Adrenal gland (tissue), 12 donors: Measurements from ENCODE around the gene CD72. TPM values are rescaled to one million over a fixed set of nuclear protein-coding genes. Genes with fewer than 3 reads are reported as not detected.

Source experiments
- DNase-seq, 7 donors: peaks; one replicate each; pipeline ENCODE4 v3.0.0-alpha.2; 2019 to 2020
- H3K27ac ChIP-seq, 5 donors: fragments of 200-600 bp; sonication (generic) in 4 of 5; 1 replicate in 3 of 5; 2 replicates in 2 of 5; pipeline versions ENCODE4 v1.5.1 to v1.8.0; 2016 to 2020; ENCODE audit warnings: mild to moderate bottlenecking in 1 of 5
- H3K27me3 ChIP-seq: fragments of 200-600 bp; 2 replicates; pipeline ENCODE4 v1.8.0; 2021
- H3K36me3 ChIP-seq, 2 donors: fragments of 200-600 bp; replicated peaks in 1 of 2; 1 replicate in 1 of 2; 2 replicates in 1 of 2; pipeline versions ENCODE4 v1.5.1 to v1.8.0; 2018 to 2022
- H3K4me1 ChIP-seq, 2 donors: fragments of 200-600 bp; replicated peaks in 1 of 2; 1 replicate in 1 of 2; 2 replicates in 1 of 2; pipeline versions ENCODE4 v1.5.1 to v1.8.0; 2018 to 2021
- H3K4me3 ChIP-seq, 4 donors: fragments of 200-600 bp; sonication (generic) in 3 of 4; one replicate each; pipeline ENCODE4 v1.5.1; 2016 to 2018
- H3K9me3 ChIP-seq, 3 donors: fragments of 200-600 bp; sonication (generic) in 1 of 3; replicated peaks in 1 of 3; 1 replicate in 2 of 3; 2 replicates in 1 of 3; pipeline versions ENCODE4 v1.5.1 to v1.8.0; 2016 to 2021
- CTCF ChIP-seq, 6 experiments: fragments of 450-650 bp in 4 of 6; fragments of 200-600 bp in 2 of 6; sonication (generic) in 1 of 6; IDR thresholded peaks; 1 replicate in 5 of 6; 2 replicates in 1 of 6; pipeline versions ENCODE4 v1.5.1 to v1.8.0; 2016 to 2021; ENCODE audit warnings: antibody characterized with exemption in 6 of 6, mild to moderate bottlenecking in 2 of 6, moderate library complexity in 1 of 6
- POLR2A ChIP-seq, 2 donors: fragments of 450-650 bp; IDR thresholded peaks; one replicate each; pipeline ENCODE4 v1.6.1; 2017; ENCODE audit warnings: antibody characterized with exemption in 2 of 2, mild to moderate bottlenecking in 2 of 2, moderate library complexity in 1 of 2
- WGBS, 4 donors: extraction: QIAGEN DNeasy Blood & Tissue Kit in 2 of 4; methylation state at CpG; one replicate each; pipeline versions ENCODE4 v1.1.5 to v1.1.7; 2013 to 2017; 5-methylcytosine and 5-hydroxymethylcytosine counted together
- intact Hi-C, 2 donors: fragments of 100-400 bp; cut with DNase I; formaldehyde crosslinking; loops; one replicate each; pipeline versions ENCODE4 v1.14.1 to v1.15.0; 2022 to 2023
- microRNA-seq, 3 donors: library from miRNA; unstranded; fragments of <30 nt; microRNA quantifications; one replicate each; pipeline ENCODE4, GENCODE V29; 2017 to 2020
- polyA plus RNA-seq, 3 donors: library from polyadenylated mRNA; stranded (reverse); fragments of 200-250 nt in 2 of 3; fragments of 350-450 nt in 1 of 3; fragmentation: Illumina TruSeq in 1 of 3; extraction: RNeasy Lipid Tissue Mini Kit (QIAGEN cat#74804) in 1 of 3; gene quantifications; one replicate each; pipeline ENCODE4 v1.2.3, GENCODE V29; 2013 to 2014
- small RNA-seq, 2 donors: library from RNA; depleted of rRNA; stranded (forward); fragments of <200 nt; gene quantifications; one replicate each; pipeline ENCODE3, GENCODE V24; 2016
- total RNA-seq, 9 donors: library from RNA; depleted of rRNA in 4 of 9; stranded (reverse); fragments of >200 nt in 4 of 9; fragments of 120-200 nt in 1 of 9; fragmentation: NEBNext Ultra II Directional in 1 of 9; extraction: Animal tissue kit (Norgen Biotek cat#: 25700) in 1 of 9; gene quantifications; one replicate each; pipeline versions ENCODE4 v1.1.0 to v1.2.4, GENCODE V29; 2013 to 2023
- donor health status: healthy with polysubstance abuse.
- donor health status: Bipolar disorder and iron deficiency.
- donor health status: DM: yes; HTN: yes; CAD: no.
- donor health status: DM: no; HTN: no; CAD: no.
- donor health status: DM: no; HTN: no; CAD: no.
- donor health status: DM: yes; HTN: yes; CAD: no.

CD72 gene
- total and polyA plus RNA-seq, 12 donors = 0.69 to 18.5 (median 4.3) TPM

- no peaks in the 10 kb centered on the region for H3K27me3 ChIP-seq
- DNase-seq = peak in 5 of 7 donors; percentile 43 to 69 (median 55)
- no peaks in the 10 kb centered on the region for H3K9me3 ChIP-seq
- no peak overlapping the region for H3K4me3 ChIP-seq
- H3K36me3 ChIP-seq = peaks cover 0 to 51% of the 10 kb centered on the region in 2 donors
- TF ChIP-seq POLR2A (IDR thresholded peaks at IDR 0.05) = no peak
- TF ChIP-seq CTCF (IDR thresholded peaks at IDR 0.05) = no peak
- peak overlapping the region; percentile 10 to 89 (median 16) for H3K27ac ChIP-seq
- intact Hi-C loops = no loop called here
- WGBS, 4 donors = 58 to 66% (median 61%) methylated on average over 5 to 24 of the region's 24 CpGs
- peaks cover 31 to 57% of the 10 kb centered on the region in 2 donors for H3K4me1 ChIP-seq
Observed at GRCh38 chr9:35560625-35561337, 57.4 kb downstream of the CD72 start.

Small RNA genes lying within 50 kb of the gene (microRNA-seq; reads per million reads assigned to microRNA genes)
- 2.3 to 5.0 (median 2.7) reads per million in 3 donors for gene MIR4667

Small RNA genes lying within 50 kb of the gene (small RNA-seq; reads per million reads assigned to genes)
- gene MIR4667 = 0 reads per million in 2 donors
- 0 reads per million in 2 donors for gene RMRP
- 0 reads per million in 2 donors for gene RPS29P17

Other genes starting within 250 kb of the CD72 start
- gene RUSC2, start 128.3 kb downstream of the CD72 start, total RNA-seq = 10 to 100 TPM in 8 of 9 donors, 1 to 10 TPM in 1; 5.9 to 42.0 (median 29.5) TPM
- gene RUSC2, start 128.3 kb downstream of the CD72 start, polyA plus RNA-seq = 10 to 100 TPM; 14.6 to 66.8 (median 40.6) TPM
- gene TESK1, start 13.2 kb downstream of the CD72 start, total RNA-seq = 100 to 1,000 TPM in 1 of 9 donors, 10 to 100 TPM in 8; 25.9 to 189 (median 56.5) TPM
- 100 to 1,000 TPM in 2 of 3 donors, 10 to 100 TPM in 1; 68.6 to 159 (median 152) TPM for gene TESK1, start 13.2 kb downstream of the CD72 start, polyA plus RNA-seq
- gene SIT1, start 32.5 kb upstream of the CD72 start, total RNA-seq = 1 to 10 TPM in 4 of 9 donors, under 1 TPM in 4, not detected in 1; 0.06 to 2.1 (median 0.86) TPM
- gene SIT1, start 32.5 kb upstream of the CD72 start, polyA plus RNA-seq = 1 to 10 TPM in 1 of 3 donors, under 1 TPM in 1, not detected in 1; 0.37 to 1.0 TPM
- gene RMRP, start 39.6 kb upstream of the CD72 start, total RNA-seq = over 10,000 TPM in 5 of 9 donors, 1,000 to 10,000 TPM in 3, 100 to 1,000 TPM in 1; 885 to 23,366 (median 10,611) TPM
- gene RMRP, start 39.6 kb upstream of the CD72 start, polyA plus RNA-seq = 1,000 to 10,000 TPM in 2 of 3 donors, not detected in 1; 1,807 to 2,186 TPM
- gene CCDC107, start 39.9 kb upstream of the CD72 start, total RNA-seq = 10 to 100 TPM; 27.9 to 55.0 (median 39.6) TPM
- gene CCDC107, start 39.9 kb upstream of the CD72 start, polyA plus RNA-seq = 100 to 1,000 TPM in 2 of 3 donors, 10 to 100 TPM in 1; 53.6 to 198 (median 169) TPM
- gene ARHGEF39, start 46.8 kb upstream of the CD72 start, total RNA-seq = 10 to 100 TPM in 1 of 9 donors, 1 to 10 TPM in 3, under 1 TPM in 5; 0.42 to 18.4 (median 0.96) TPM
- gene ARHGEF39, start 46.8 kb upstream of the CD72 start, polyA plus RNA-seq = 1 to 10 TPM; 1.2 to 4.0 (median 1.5) TPM
- 10 to 100 TPM in 1 of 9 donors, 1 to 10 TPM in 5, under 1 TPM in 3; 0.28 to 13.7 (median 2.0) TPM for gene CA9, start 55.5 kb upstream of the CD72 start, total RNA-seq
- gene CA9, start 55.5 kb upstream of the CD72 start, polyA plus RNA-seq = 1 to 10 TPM in 2 of 3 donors, under 1 TPM in 1; 0.31 to 1.4 (median 1.3) TPM
- 100 to 1,000 TPM; 188 to 654 (median 368) TPM for gene TPM2, start 71.5 kb upstream of the CD72 start, total RNA-seq
- 1,000 to 10,000 TPM in 2 of 3 donors, 100 to 1,000 TPM in 1; 462 to 1,472 (median 1,350) TPM for gene TPM2, start 71.5 kb upstream of the CD72 start, polyA plus RNA-seq
- 100 to 1,000 TPM; 157 to 565 (median 372) TPM for gene TLN1, start 113.8 kb upstream of the CD72 start, total RNA-seq
- gene TLN1, start 113.8 kb upstream of the CD72 start, polyA plus RNA-seq = 100 to 1,000 TPM; 165 to 232 (median 178) TPM
- gene CREB3, start 114.3 kb upstream of the CD72 start, total RNA-seq = 100 to 1,000 TPM in 1 of 9 donors, 10 to 100 TPM in 8; 47.0 to 142 (median 60.3) TPM
- 100 to 1,000 TPM in 1 of 3 donors, 10 to 100 TPM in 2; 47.6 to 113 (median 52.0) TPM for gene CREB3, start 114.3 kb upstream of the CD72 start, polyA plus RNA-seq
- 10 to 100 TPM; 28.5 to 74.5 (median 52.4) TPM for gene GBA2, start 130.8 kb upstream of the CD72 start, total RNA-seq
- gene GBA2, start 130.8 kb upstream of the CD72 start, polyA plus RNA-seq = 10 to 100 TPM; 42.4 to 84.8 (median 79.0) TPM
- 10 to 100 TPM; 17.1 to 41.2 (median 23.3) TPM for gene RGP1, start 130.9 kb upstream of the CD72 start, total RNA-seq
- gene RGP1, start 130.9 kb upstream of the CD72 start, polyA plus RNA-seq = 10 to 100 TPM in 2 of 3 donors, 1 to 10 TPM in 1; 6.4 to 24.7 (median 13.5) TPM
- gene MSMP, start 135.9 kb upstream of the CD72 start, total RNA-seq = 1 to 10 TPM in 2 of 9 donors, not detected in 7; 1.1 to 2.0 TPM
- 1 to 10 TPM in 1 of 3 donors, under 1 TPM in 1, not detected in 1; 0.56 to 1.3 TPM for gene MSMP, start 135.9 kb upstream of the CD72 start, polyA plus RNA-seq
- 10 to 100 TPM in 8 of 9 donors, 1 to 10 TPM in 1; 5.6 to 69.9 (median 21.5) TPM for gene NPR2, start 173.2 kb upstream of the CD72 start, total RNA-seq
- gene NPR2, start 173.2 kb upstream of the CD72 start, polyA plus RNA-seq = 10 to 100 TPM; 13.5 to 46.4 (median 39.0) TPM
- gene SPAG8, start 193.8 kb upstream of the CD72 start, total RNA-seq = 1 to 10 TPM in 8 of 9 donors, under 1 TPM in 1; 0.98 to 3.6 (median 2.3) TPM
- gene SPAG8, start 193.8 kb upstream of the CD72 start, polyA plus RNA-seq = 1 to 10 TPM; 1.2 to 9.2 (median 4.2) TPM
- gene HINT2, start 196.6 kb upstream of the CD72 start, total RNA-seq = 10 to 100 TPM; 27.6 to 99.6 (median 78.7) TPM
- gene HINT2, start 196.6 kb upstream of the CD72 start, polyA plus RNA-seq = 100 to 1,000 TPM in 2 of 3 donors, 10 to 100 TPM in 1; 83.5 to 199 (median 119) TPM
- under 1 TPM in 1 of 9 donors, not detected in 8; 0.22 TPM for gene FAM221B, start 210.3 kb upstream of the CD72 start, total RNA-seq
- under 1 TPM in 2 of 3 donors, not detected in 1; 0.07 to 0.16 TPM for gene FAM221B, start 210.3 kb upstream of the CD72 start, polyA plus RNA-seq
- 10 to 100 TPM in 7 of 9 donors, 1 to 10 TPM in 2; 5.5 to 43.6 (median 17.5) TPM for gene TMEM8B, start 210.8 kb upstream of the CD72 start, total RNA-seq
- 10 to 100 TPM; 13.3 to 33.3 (median 23.2) TPM for gene TMEM8B, start 210.8 kb upstream of the CD72 start, polyA plus RNA-seq